Breast epithelium (tissue), 4 donors: ENCODE data around the gene ARID4B. TPM values are rescaled to one million over a fixed set of nuclear protein-coding genes. Genes with fewer than 3 reads are reported as not detected.

Experiments used
- DNase-seq, 2 donors: peaks; one replicate each; pipeline ENCODE4 v3.0.0-alpha.2; 2019; ENCODE audit warnings: low spot score in 2 of 2
- H3K27ac ChIP-seq, 2 donors: fragments of 200-600 bp; sonication (generic) in 1 of 2; one replicate each; pipeline ENCODE4 v1.5.1; 2016 to 2019; ENCODE audit warnings: mild to moderate bottlenecking in 1 of 2
- H3K27me3 ChIP-seq, 2 donors: fragments of 200-600 bp; sonication (generic) in 1 of 2; one replicate each; pipeline versions ENCODE4 v1.5.1 to v1.6.0; 2017 to 2019; ENCODE audit warnings: control low read depth in 1 of 2, mild to moderate bottlenecking in 1 of 2
- H3K36me3 ChIP-seq: fragments of 200-600 bp; one replicate; pipeline ENCODE4 v1.5.1; 2019
- H3K4me1 ChIP-seq, 2 donors: fragments of 200-600 bp; sonication (generic); one replicate each; pipeline ENCODE4 v1.5.1; 2016 to 2019; ENCODE audit warnings: control low read depth in 1 of 2
- H3K4me3 ChIP-seq, 3 donors: fragments of 200-600 bp; sonication (generic); 1 replicate in 2 of 3; 2 replicates in 1 of 3; pipeline ENCODE4 v1.5.1; 2016 to 2019; ENCODE audit warnings: mild to moderate bottlenecking in 3 of 3, moderate library complexity in 2 of 3
- H3K9me3 ChIP-seq, 2 donors: fragments of 200-600 bp; sonication (generic) in 1 of 2; one replicate each; pipeline ENCODE4 v1.5.1; 2016 to 2019; ENCODE audit warnings: control low read depth in 1 of 2
- POLR2A ChIP-seq: fragments of 450-650 bp; IDR thresholded peaks from one replicate; pipeline ENCODE4 v1.6.1; 2016; ENCODE audit warnings: antibody characterized with exemption, mild to moderate bottlenecking, moderate library complexity
- POLR2AphosphoS5 ChIP-seq, 3 donors: sonication (generic); formaldehyde crosslinking; IDR thresholded peaks; one replicate each; pipeline ENCODE4 v1.6.1; 2017; ENCODE audit warnings: antibody characterized with exemption in 3 of 3
- intact Hi-C: fragments of 100-400 bp; cut with DNase I; formaldehyde crosslinking; loops from one replicate; pipeline ENCODE4 v1.15.1; 2023; ENCODE audit warnings: low total_unique reads
- total RNA-seq, 3 donors: library from RNA; depleted of rRNA; stranded (reverse); fragments of >200 nt; gene quantifications; one replicate each; pipeline ENCODE4 v1.1.0, GENCODE V29; 2016
- TF ChIP-seq, protein P1 (sequence below), 3 donors: fragments of 450-650 bp; IDR thresholded peaks; one replicate each; pipeline ENCODE4 v1.5.1; 2016 to 2017; ENCODE audit warnings: antibody characterized with exemption in 3 of 3, mild to moderate bottlenecking in 3 of 3, moderate library complexity in 3 of 3

The ARID4B gene
- total RNA-seq, 3 donors from 2014 or later: 34.4 to 91.6 (median 76.7) TPM

DNA sequence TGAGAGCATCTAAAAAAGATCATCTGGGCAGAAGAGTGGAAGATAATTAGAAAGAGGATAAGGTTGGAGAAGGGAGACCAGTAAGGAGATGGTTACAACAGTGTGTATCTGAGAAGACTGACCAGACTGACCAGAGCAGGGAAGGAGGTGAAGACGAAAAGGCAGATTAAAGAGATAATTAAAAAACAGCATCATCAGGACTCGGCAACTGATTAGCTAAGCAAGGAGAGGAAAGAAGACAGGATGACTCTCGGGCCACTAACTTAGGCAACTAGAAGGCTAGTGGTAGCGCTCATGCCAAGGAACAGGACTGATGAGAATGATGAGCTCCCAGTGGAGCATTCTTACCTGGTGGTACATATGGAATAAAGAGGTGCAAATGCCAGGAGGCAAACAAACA lies 170.8 kb downstream of the ARID4B start:
- Histone ChIP-seq H3K9me3 (no peaks in the 10 kb centered on the region), H3K4me1 (no peaks in the 10 kb centered on the region), H3K27ac (no peak overlapping the region), H3K27me3 (no peaks in the 10 kb centered on the region), H3K4me3 (no peak overlapping the region), H3K36me3 (no peaks in the 10 kb centered on the region)
- DNase-seq: no peak
- no peak for TF ChIP-seq POLR2AphosphoS5 (IDR thresholded peaks at IDR 0.05)
- TF ChIP-seq, protein P1, sequence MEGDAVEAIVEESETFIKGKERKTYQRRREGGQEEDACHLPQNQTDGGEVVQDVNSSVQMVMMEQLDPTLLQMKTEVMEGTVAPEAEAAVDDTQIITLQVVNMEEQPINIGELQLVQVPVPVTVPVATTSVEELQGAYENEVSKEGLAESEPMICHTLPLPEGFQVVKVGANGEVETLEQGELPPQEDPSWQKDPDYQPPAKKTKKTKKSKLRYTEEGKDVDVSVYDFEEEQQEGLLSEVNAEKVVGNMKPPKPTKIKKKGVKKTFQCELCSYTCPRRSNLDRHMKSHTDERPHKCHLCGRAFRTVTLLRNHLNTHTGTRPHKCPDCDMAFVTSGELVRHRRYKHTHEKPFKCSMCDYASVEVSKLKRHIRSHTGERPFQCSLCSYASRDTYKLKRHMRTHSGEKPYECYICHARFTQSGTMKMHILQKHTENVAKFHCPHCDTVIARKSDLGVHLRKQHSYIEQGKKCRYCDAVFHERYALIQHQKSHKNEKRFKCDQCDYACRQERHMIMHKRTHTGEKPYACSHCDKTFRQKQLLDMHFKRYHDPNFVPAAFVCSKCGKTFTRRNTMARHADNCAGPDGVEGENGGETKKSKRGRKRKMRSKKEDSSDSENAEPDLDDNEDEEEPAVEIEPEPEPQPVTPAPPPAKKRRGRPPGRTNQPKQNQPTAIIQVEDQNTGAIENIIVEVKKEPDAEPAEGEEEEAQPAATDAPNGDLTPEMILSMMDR (IDR thresholded peaks at IDR 0.05): no peak
- no peak for TF ChIP-seq POLR2A
- intact Hi-C loops: no loop called here

DNA sequence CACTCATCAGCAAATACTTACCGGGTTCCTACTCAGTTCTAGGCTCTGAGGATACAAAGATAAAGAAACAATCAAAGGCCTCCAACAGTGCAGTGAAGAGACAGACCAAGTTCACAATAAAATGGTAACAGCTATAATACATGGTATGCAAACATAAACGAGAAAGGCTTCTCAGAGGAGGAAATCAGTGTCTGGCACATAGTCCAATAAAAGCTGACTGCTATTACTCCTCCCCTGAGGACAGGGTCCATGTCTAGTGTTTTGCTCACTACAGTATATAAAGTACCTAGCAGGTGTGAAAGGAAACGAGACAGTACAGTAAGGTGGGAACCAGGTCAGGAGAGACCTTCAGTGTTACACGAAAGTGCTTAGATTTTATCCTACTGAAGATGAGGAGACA lies 171.2 kb downstream of the ARID4B start:
- Histone ChIP-seq H3K27me3 (no peaks in the 10 kb centered on the region), H3K4me3 (no peak overlapping the region), H3K9me3 (no peaks in the 10 kb centered on the region), H3K27ac (no peak overlapping the region), H3K36me3 (no peaks in the 10 kb centered on the region), H3K4me1 (no peaks in the 10 kb centered on the region)
- no peak for DNase-seq
- intact Hi-C loops: no loop called here
- TF ChIP-seq POLR2A: no peak
- TF ChIP-seq, protein P1 (IDR thresholded peaks at IDR 0.05): no peak
- TF ChIP-seq POLR2AphosphoS5 (IDR thresholded peaks at IDR 0.05): no peak

DNA sequence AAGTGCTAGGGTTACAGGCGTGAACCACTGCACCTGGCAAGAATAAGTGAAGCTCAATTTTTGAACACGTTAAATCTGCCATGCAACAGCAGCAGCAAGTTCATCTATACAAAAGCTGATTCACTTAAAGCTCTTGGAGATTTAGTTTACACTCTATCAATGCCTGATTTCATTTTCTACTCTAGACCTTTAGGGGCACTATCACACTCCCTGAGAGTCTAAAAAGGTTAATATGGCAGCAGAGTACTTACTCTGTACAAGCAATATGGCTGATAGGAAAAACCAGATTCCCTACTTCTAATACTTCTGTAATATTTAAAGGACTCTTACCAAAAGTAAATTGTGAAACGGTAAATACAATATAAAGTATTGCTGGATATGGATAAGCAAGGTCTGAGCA lies 171.7 kb downstream of the ARID4B start:
- no peaks in the 10 kb centered on the region for H3K27me3 ChIP-seq
- intact Hi-C loops: no loop called here
- no peaks in the 10 kb centered on the region for H3K36me3 ChIP-seq
- no peak for TF ChIP-seq POLR2AphosphoS5 (IDR thresholded peaks at IDR 0.05)
- no peak for TF ChIP-seq POLR2A
- TF ChIP-seq, protein P1 (IDR thresholded peaks at IDR 0.05): no peak
- no peaks in the 10 kb centered on the region for H3K9me3 ChIP-seq
- no peak for DNase-seq
- no peaks in the 10 kb centered on the region for H3K4me1 ChIP-seq
- no peak overlapping the region for H3K4me3 ChIP-seq
- no peak overlapping the region for H3K27ac ChIP-seq

DNA sequence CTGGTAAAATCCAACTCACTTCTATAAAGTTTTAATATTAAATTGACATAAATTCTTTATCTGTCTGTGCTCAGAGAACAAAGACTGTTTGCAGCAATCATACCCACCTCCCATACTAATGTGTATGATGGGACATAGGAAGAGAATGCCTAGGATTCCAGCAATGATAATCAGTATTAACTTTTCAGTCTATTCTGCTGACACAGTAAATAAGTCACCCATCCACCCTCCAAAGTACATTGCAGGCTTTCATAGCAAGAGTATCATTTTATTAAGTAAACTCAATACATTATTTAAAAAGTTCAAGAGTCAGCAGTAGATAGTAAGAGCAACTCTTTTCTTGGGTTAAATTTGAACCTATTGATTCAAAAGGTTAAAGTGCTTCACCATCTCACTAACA lies 175.7 kb downstream of the ARID4B start:
- no peak for DNase-seq
- no peaks in the 10 kb centered on the region for H3K9me3 ChIP-seq
- H3K4me1 ChIP-seq: no peaks in the 10 kb centered on the region
- H3K27me3 ChIP-seq: no peaks in the 10 kb centered on the region
- H3K4me3 ChIP-seq: no peak overlapping the region
- H3K27ac ChIP-seq: no peak overlapping the region
- intact Hi-C loops: no loop called here
- TF ChIP-seq, protein P1 (IDR thresholded peaks at IDR 0.05): no peak
- TF ChIP-seq POLR2A: no peak
- no peak for TF ChIP-seq POLR2AphosphoS5 (IDR thresholded peaks at IDR 0.05)
- H3K36me3 ChIP-seq: no peaks in the 10 kb centered on the region

DNA sequence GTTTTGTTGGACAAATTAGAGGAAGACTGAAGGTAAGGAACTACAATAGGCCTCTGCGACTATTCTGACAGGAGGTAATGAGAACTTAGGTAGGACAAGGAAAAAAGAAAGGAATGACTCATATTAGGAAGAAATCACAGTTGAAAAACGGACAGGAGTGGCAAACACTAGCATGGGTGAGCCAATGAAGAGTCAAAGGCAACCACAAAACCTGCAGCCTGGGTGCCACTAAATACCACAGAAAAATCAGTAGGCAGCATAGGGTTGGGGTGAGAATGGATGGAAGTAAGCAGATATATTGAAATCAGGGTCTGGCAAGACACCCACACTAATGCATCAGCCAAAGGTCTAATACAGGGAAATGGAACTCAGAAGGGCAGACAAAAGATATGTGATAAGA lies 176.9 kb downstream of the ARID4B start:
- Histone ChIP-seq H3K27ac (no peak overlapping the region), H3K4me3 (no peak overlapping the region), H3K9me3 (no peaks in the 10 kb centered on the region), H3K36me3 (peaks cover 4% of the 10 kb centered on the region), H3K27me3 (no peaks in the 10 kb centered on the region), H3K4me1 (no peaks in the 10 kb centered on the region)
- no peak for DNase-seq
- TF ChIP-seq POLR2AphosphoS5 (IDR thresholded peaks at IDR 0.05) (no peak), POLR2A (no peak)
- TF ChIP-seq, protein P1 (IDR thresholded peaks at IDR 0.05): no peak
- intact Hi-C loops: no loop called here
